Measurements from ENCODE around the gene MAS1L.

The MAS1L gene

GRCh38 chr6:29502181-29502580 lies 14.4 kb upstream of the MAS1L start:
- no peak overlapping the region for H4K8ac ChIP-seq (ENCODE audit: low read length)
- H3K36me3 ChIP-seq (ENCODE audit: control insufficient read depth in 1 of 2, insufficient read depth in 2 of 2, low read depth in 1 of 2, low read length in 2 of 2): no peaks in the 10 kb centered on the region
- H3K9me3 ChIP-seq (ENCODE audit: control insufficient read depth, low read length): no peaks in the 10 kb centered on the region
- no peak overlapping the region for H3K14ac ChIP-seq (ENCODE audit: low read length in 2 of 2)
- no peak overlapping the region for H2BK5ac ChIP-seq (ENCODE audit: low read depth, low read length, poor library complexity, severe bottlenecking)
- no peak for DNase-seq
- H3K4me1 ChIP-seq (ENCODE audit: control insufficient read depth, insufficient read depth, low read depth, low read length): peaks cover 3% of the 10 kb centered on the region
- H2BK15ac ChIP-seq (ENCODE audit: low read depth, poor library complexity, severe bottlenecking): no peak overlapping the region
- H2AFZ ChIP-seq (ENCODE audit: low read depth, low read length): no peak overlapping the region
- H3K18ac ChIP-seq (ENCODE audit: low read depth in 1 of 2, low read length in 2 of 2): no peak overlapping the region
- H3K23ac ChIP-seq (ENCODE audit: low read length in 2 of 2): no peak overlapping the region
- H3K4me3 ChIP-seq (ENCODE audit: insufficient read depth in 1 of 2, low read depth in 1 of 2, low read length in 2 of 2): no peak overlapping the region
- 81% methylated on average over 3 of the region's 3 CpGs for WGBS
- no peak overlapping the region for H2AK5ac ChIP-seq (ENCODE audit: low read length, severe bottlenecking)
- H4K91ac ChIP-seq (ENCODE audit: low read length): no peak overlapping the region
- no peaks in the 10 kb centered on the region for H3K27me3 ChIP-seq (ENCODE audit: control insufficient read depth in 1 of 2, insufficient read depth in 1 of 2, low read length in 2 of 2)
- no peak overlapping the region for H3K9ac ChIP-seq (ENCODE audit: low read length)
- H3K79me1 ChIP-seq (replicated peaks; ENCODE audit: low read length, poor library complexity, severe bottlenecking): no peaks in the 10 kb centered on the region
- H2BK120ac ChIP-seq (ENCODE audit: low read depth, low read length): no peak overlapping the region
- H3K4me2 ChIP-seq (ENCODE audit: low read length, poor library complexity, severe bottlenecking): no peak overlapping the region
- H2BK12ac ChIP-seq (ENCODE audit: low read length in 2 of 2): no peak overlapping the region
- H3K4ac ChIP-seq (ENCODE audit: low read depth in 1 of 2, low read length in 2 of 2): no peak overlapping the region
- no peak overlapping the region for H3K27ac ChIP-seq (ENCODE audit: low read length, poor library complexity, severe bottlenecking)

DNA sequence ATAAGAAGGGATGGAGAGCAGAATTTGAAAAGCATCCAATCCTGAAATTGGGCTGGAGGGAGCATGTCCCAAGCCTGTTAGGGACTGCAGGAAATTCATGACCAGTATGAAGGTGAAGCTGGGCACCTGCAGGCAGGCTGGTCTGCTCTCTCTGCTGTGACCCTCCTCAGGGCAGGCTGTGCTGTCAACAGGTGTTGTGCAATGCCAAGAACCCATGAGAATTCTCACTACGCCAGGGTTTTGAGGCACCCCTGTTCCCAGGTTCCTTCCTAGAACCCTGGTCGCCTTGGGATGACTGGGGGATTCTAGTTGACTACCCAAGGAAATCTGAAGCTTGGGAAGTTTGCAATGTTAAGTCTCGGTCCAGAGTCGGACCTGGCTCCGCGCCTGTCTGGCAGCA lies 13.3 kb upstream of the MAS1L start:
- H2BK12ac ChIP-seq (ENCODE audit: low read length in 2 of 2): no peak overlapping the region
- no peak for DNase-seq
- H2AFZ ChIP-seq (ENCODE audit: low read depth, low read length): no peak overlapping the region
- no peak overlapping the region for H3K4me2 ChIP-seq (ENCODE audit: low read length, poor library complexity, severe bottlenecking)
- no peaks in the 10 kb centered on the region for H3K27me3 ChIP-seq (ENCODE audit: control insufficient read depth in 1 of 2, insufficient read depth in 1 of 2, low read length in 2 of 2)
- H3K23ac ChIP-seq (ENCODE audit: low read length in 2 of 2): no peak overlapping the region
- peaks cover 3% of the 10 kb centered on the region for H3K4me1 ChIP-seq (ENCODE audit: control insufficient read depth, insufficient read depth, low read depth, low read length)
- H2BK120ac ChIP-seq (ENCODE audit: low read depth, low read length): no peak overlapping the region
- WGBS: 87% methylated on average over 6 of the region's 6 CpGs
- no peak overlapping the region for H3K4me3 ChIP-seq (ENCODE audit: insufficient read depth in 1 of 2, low read depth in 1 of 2, low read length in 2 of 2)
- H3K14ac ChIP-seq (ENCODE audit: low read length in 2 of 2): no peak overlapping the region
- no peaks in the 10 kb centered on the region for H3K79me1 ChIP-seq (replicated peaks; ENCODE audit: low read length, poor library complexity, severe bottlenecking)
- H4K91ac ChIP-seq (ENCODE audit: low read length): no peak overlapping the region
- no peaks in the 10 kb centered on the region for H3K9me3 ChIP-seq (ENCODE audit: control insufficient read depth, low read length)
- H3K36me3 ChIP-seq (ENCODE audit: control insufficient read depth in 1 of 2, insufficient read depth in 2 of 2, low read depth in 1 of 2, low read length in 2 of 2): no peaks in the 10 kb centered on the region
- no peak overlapping the region for H3K18ac ChIP-seq (ENCODE audit: low read depth in 1 of 2, low read length in 2 of 2)
- no peak overlapping the region for H3K9ac ChIP-seq (ENCODE audit: low read length)
- no peak overlapping the region for H2BK5ac ChIP-seq (ENCODE audit: low read depth, low read length, poor library complexity, severe bottlenecking)
- H3K27ac ChIP-seq (ENCODE audit: low read length, poor library complexity, severe bottlenecking): no peak overlapping the region
- H4K8ac ChIP-seq (ENCODE audit: low read length): no peak overlapping the region
- H3K4ac ChIP-seq (ENCODE audit: low read depth in 1 of 2, low read length in 2 of 2): no peak overlapping the region
- H2AK5ac ChIP-seq (ENCODE audit: low read length, severe bottlenecking): no peak overlapping the region
- H2BK15ac ChIP-seq (ENCODE audit: low read depth, poor library complexity, severe bottlenecking): no peak overlapping the region

DNA sequence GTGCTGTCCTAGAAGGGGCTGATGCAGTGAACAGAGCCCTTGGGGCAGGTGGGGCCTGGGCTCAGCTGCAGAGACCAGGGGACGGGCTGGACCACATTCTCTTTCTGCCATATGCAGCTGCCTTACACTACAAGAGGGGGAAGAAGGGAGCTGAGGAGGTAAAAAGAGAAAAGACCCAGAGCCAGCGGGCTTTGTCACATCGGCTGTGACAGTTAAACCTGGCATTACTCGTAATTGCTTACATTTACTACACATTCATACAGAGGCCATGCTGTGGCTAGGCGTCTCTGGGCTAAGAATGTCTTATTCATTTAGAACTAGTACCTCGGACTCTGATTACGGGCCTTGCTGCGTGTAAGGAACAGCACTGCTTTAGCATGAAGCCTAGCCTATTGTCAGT lies 12.8 kb upstream of the MAS1L start:
- H3K14ac ChIP-seq (ENCODE audit: low read length in 2 of 2): no peak overlapping the region

GRCh38 chr6:29499704-29500103 lies 11.9 kb upstream of the MAS1L start:
- H3K9me3 ChIP-seq (ENCODE audit: control insufficient read depth, low read length): no peaks in the 10 kb centered on the region
- WGBS: 83% methylated on average over 5 of the region's 5 CpGs
- no peak overlapping the region for H3K23ac ChIP-seq (ENCODE audit: low read length in 2 of 2)
- H2BK12ac ChIP-seq (ENCODE audit: low read length in 2 of 2): no peak overlapping the region
- H2BK15ac ChIP-seq (ENCODE audit: low read depth, poor library complexity, severe bottlenecking): no peak overlapping the region
- DNase-seq: no peak
- H3K14ac ChIP-seq (ENCODE audit: low read length in 2 of 2): no peak overlapping the region
- no peak overlapping the region for H3K4ac ChIP-seq (ENCODE audit: low read depth in 1 of 2, low read length in 2 of 2)
- H3K27me3 ChIP-seq (ENCODE audit: control insufficient read depth in 1 of 2, insufficient read depth in 1 of 2, low read length in 2 of 2): no peaks in the 10 kb centered on the region
- no peak overlapping the region for H3K4me2 ChIP-seq (ENCODE audit: low read length, poor library complexity, severe bottlenecking)
- no peak overlapping the region for H3K18ac ChIP-seq (ENCODE audit: low read depth in 1 of 2, low read length in 2 of 2)
- no peaks in the 10 kb centered on the region for H3K79me1 ChIP-seq (replicated peaks; ENCODE audit: low read length, poor library complexity, severe bottlenecking)
- H2AFZ ChIP-seq (ENCODE audit: low read depth, low read length): no peak overlapping the region
- no peak overlapping the region for H4K91ac ChIP-seq (ENCODE audit: low read length)
- no peak overlapping the region for H2AK5ac ChIP-seq (ENCODE audit: low read length, severe bottlenecking)
- H4K8ac ChIP-seq (ENCODE audit: low read length): no peak overlapping the region
- H3K4me3 ChIP-seq (ENCODE audit: insufficient read depth in 1 of 2, low read depth in 1 of 2, low read length in 2 of 2): no peak overlapping the region
- no peak overlapping the region for H2BK5ac ChIP-seq (ENCODE audit: low read depth, low read length, poor library complexity, severe bottlenecking)
- H3K27ac ChIP-seq (ENCODE audit: low read length, poor library complexity, severe bottlenecking): no peak overlapping the region
- H3K9ac ChIP-seq (ENCODE audit: low read length): no peak overlapping the region
- H3K4me1 ChIP-seq (ENCODE audit: control insufficient read depth, insufficient read depth, low read depth, low read length): peaks cover 3% of the 10 kb centered on the region
- no peak overlapping the region for H2BK120ac ChIP-seq (ENCODE audit: low read depth, low read length)
- no peaks in the 10 kb centered on the region for H3K36me3 ChIP-seq (ENCODE audit: control insufficient read depth in 1 of 2, insufficient read depth in 2 of 2, low read depth in 1 of 2, low read length in 2 of 2)

More for the DNA sequence above, 12.8 kb upstream of the MAS1L start:
- Histone ChIP-seq H3K4ac (ENCODE audit: low read depth in 1 of 2, low read length in 2 of 2) (no peak overlapping the region), H2BK5ac (ENCODE audit: low read depth, low read length, poor library complexity, severe bottlenecking) (no peak overlapping the region), H2BK120ac (ENCODE audit: low read depth, low read length) (no peak overlapping the region), H3K9ac (ENCODE audit: low read length) (no peak overlapping the region), H3K79me1 (replicated peaks; ENCODE audit: low read length, poor library complexity, severe bottlenecking) (no peaks in the 10 kb centered on the region), H2AFZ (ENCODE audit: low read depth, low read length) (no peak overlapping the region), H3K27me3 (ENCODE audit: control insufficient read depth in 1 of 2, insufficient read depth in 1 of 2, low read length in 2 of 2) (no peaks in the 10 kb centered on the region), H4K8ac (ENCODE audit: low read length) (no peak overlapping the region), H3K4me3 (ENCODE audit: insufficient read depth in 1 of 2, low read depth in 1 of 2, low read length in 2 of 2) (no peak overlapping the region), H2AK5ac (ENCODE audit: low read length, severe bottlenecking) (no peak overlapping the region), H4K91ac (ENCODE audit: low read length) (no peak overlapping the region), H3K4me2 (ENCODE audit: low read length, poor library complexity, severe bottlenecking) (no peak overlapping the region), H3K27ac (ENCODE audit: low read length, poor library complexity, severe bottlenecking) (no peak overlapping the region), H3K36me3 (ENCODE audit: control insufficient read depth in 1 of 2, insufficient read depth in 2 of 2, low read depth in 1 of 2, low read length in 2 of 2) (no peaks in the 10 kb centered on the region), H2BK12ac (ENCODE audit: low read length in 2 of 2) (no peak overlapping the region), H2BK15ac (ENCODE audit: low read depth, poor library complexity, severe bottlenecking) (no peak overlapping the region), H3K4me1 (ENCODE audit: control insufficient read depth, insufficient read depth, low read depth, low read length) (peaks cover 3% of the 10 kb centered on the region), H3K9me3 (ENCODE audit: control insufficient read depth, low read length) (no peaks in the 10 kb centered on the region), H3K18ac (ENCODE audit: low read depth in 1 of 2, low read length in 2 of 2) (no peak overlapping the region), H3K23ac (ENCODE audit: low read length in 2 of 2) (no peak overlapping the region)
- DNase-seq: no peak
- WGBS: 87% methylated on average over 7 of the region's 8 CpGs

All from mesenchymal stem cell (in vitro differentiated cells and primary cell).